PC-3 (cell line): ENCODE data around the gene C9orf72.

Experiments
- CTCF ChIP-seq: fragments of 300-600 bp; sonication (generic); conservative IDR thresholded peaks from 2 replicates; pipeline ENCODE4 v1.5.1; 2017; ENCODE audit warnings: antibody characterized with exemption, low read depth, mild to moderate bottlenecking, low read length
- EZH2 ChIP-seq: fragments of 300-600 bp; sonication (generic); IDR thresholded peaks from one replicate; pipeline ENCODE4 v1.6.1; 2017; ENCODE audit warnings: antibody characterized with exemption, mild to moderate bottlenecking, low read length; ENCODE audit not compliant: unreplicated experiment

GRCh38 chr9:27565696-27566095 is 7.6 kb downstream of the C9orf72 start:
- TF ChIP-seq EZH2 (no peak), CTCF (no peak)
